ENCODE results near the gene ZHX3. TPM values are rescaled to one million over a fixed set of nuclear protein-coding genes. Genes with fewer than 3 reads are reported as not detected.

The ZHX3 gene
- total RNA-seq, 1 experiment from 2014 or later = 9.6 TPM

- H3K4me1 Mint-ChIP-seq = no peaks in the 10 kb centered on the region
- H3K9me3 Mint-ChIP-seq = no peaks in the 10 kb centered on the region
- DNase-seq (ENCODE audit: low spot score) = no peak
- H3K27me3 Mint-ChIP-seq (ENCODE audit: low read depth) = no peaks in the 10 kb centered on the region; the same call in 1 of the 2 replicates
- no peaks in the 10 kb centered on the region for H3K36me3 Mint-ChIP-seq
- H3K27ac Mint-ChIP-seq = no peak overlapping the region
- ATAC-seq = no peak
- TF ChIP-seq ZBTB43 (CRISPR knock-in tag; IDR thresholded peaks at IDR 0.05) (no peak), NFYB (CRISPR knock-in tag; conservative IDR thresholded peaks at IDR 0.05; ENCODE audit: low read depth) (no peak), ESRRA (CRISPR knock-in tag; IDR thresholded peaks at IDR 0.05; ENCODE audit: borderline replicate concordance) (no peak), ZNF121 (CRISPR knock-in tag; IDR thresholded peaks at IDR 0.05) (no peak), GRHL2 (CRISPR knock-in tag; IDR thresholded peaks at IDR 0.05; ENCODE audit: insufficient replicate concordance, severe bottlenecking) (no peak), RELA (CRISPR knock-in tag; IDR thresholded peaks at IDR 0.05; ENCODE audit: borderline replicate concordance) (no peak), PRRX2 (CRISPR knock-in tag; IDR thresholded peaks at IDR 0.05) (no peak), ZNF263 (CRISPR knock-in tag; IDR thresholded peaks at IDR 0.05; ENCODE audit: low read depth) (no peak), NR1H2 (CRISPR knock-in tag; IDR thresholded peaks at IDR 0.05) (no peak), NR2C2 (CRISPR knock-in tag; IDR thresholded peaks at IDR 0.05) (no peak), RORB (CRISPR knock-in tag; IDR thresholded peaks at IDR 0.05) (no peak), TEAD4 (CRISPR knock-in tag; IDR thresholded peaks at IDR 0.05) (no peak), STAT6 (CRISPR knock-in tag; conservative IDR thresholded peaks at IDR 0.05; ENCODE audit: low read depth) (no peak), ZNF512 (CRISPR knock-in tag; IDR thresholded peaks at IDR 0.05; ENCODE audit: borderline replicate concordance) (no peak), USF1 (CRISPR knock-in tag; IDR thresholded peaks at IDR 0.05) (no peak), CREB1 (CRISPR knock-in tag; IDR thresholded peaks at IDR 0.05) (no peak), HMGXB4 (CRISPR knock-in tag; IDR thresholded peaks at IDR 0.05) (no peak), FOXP4 (CRISPR knock-in tag; IDR thresholded peaks at IDR 0.05) (no peak)
- ChIA-PET POLR2A (no interaction called here), CTCF (interaction anchor here (0.5 to 0.7 kb wide), 2 partner anchors 40 to 127 kb away, joined by 3 read pairs; partner anchors contain the start of gene LPIN3)
- no peak overlapping the region for H3K4me3 Mint-ChIP-seq
These were observed 104.2 kb downstream of the ZHX3 start for GRCh38 chr20:41213150-41213820.

Measured in WTC11 (cell line).